ENCODE data around the gene MLNR. TPM values are rescaled to one million over a fixed set of nuclear protein-coding genes. Genes with fewer than 3 reads are reported as not detected.

Gene MLNR
- total RNA-seq, 1 experiment from 2014 or later, result not detected

GRCh38 chr13:49247643-49248621 is 27.8 kb downstream of the MLNR start, which contains the start of gene CDADC1:
Gene CDADC1 (plus strand): TSS chr13:49247925. CDS start chr13:49248038, 113 bp downstream.
- peak; percentile 96 to 97 for DNase-seq

GRCh38 chr13:49248622-49249002 is 28.5 kb downstream of the MLNR start:
- Histone ChIP-seq H3K36me3 (no peaks in the 10 kb centered on the region), H3K27me3 (no peaks in the 10 kb centered on the region), H3K27ac (peak overlapping the region; percentile 66; the same call in 1 of the 2 replicates), H3K9me3 (replicated peaks) (no peaks in the 10 kb centered on the region), H3K4me1 (no peaks in the 10 kb centered on the region), H3K4me3 (peak overlapping the region; percentile 96)
- no peak for DNase-seq

More at GRCh38 chr13:49247643-49248621, 27.8 kb downstream of the MLNR start, which contains the start of gene CDADC1:
- Histone ChIP-seq H3K36me3 (no peaks in the 10 kb centered on the region), H3K4me3 (peak within 1 kb of the TSS; percentile 96), H3K9me3 (replicated peaks) (no peaks in the 10 kb centered on the region), H3K27ac (peak within 1 kb of the TSS; percentile 66), H3K4me1 (no peaks in the 10 kb centered on the region), H3K27me3 (no peaks in the 10 kb centered on the region)

GRCh38 chr13:49251326-49251725 is 31.2 kb downstream of the MLNR start:
- no peaks in the 10 kb centered on the region for H3K9me3 ChIP-seq (replicated peaks)
- H3K36me3 ChIP-seq, result peaks cover 9% of the 10 kb centered on the region
- no peak for DNase-seq
- no peak overlapping the region for H3K4me3 ChIP-seq
- H3K27ac ChIP-seq, result no peak overlapping the region
- H3K4me1 ChIP-seq, result no peaks in the 10 kb centered on the region
- H3K27me3 ChIP-seq, result no peaks in the 10 kb centered on the region

GRCh38 chr13:49253310-49253709 is 33.2 kb downstream of the MLNR start:
- Histone ChIP-seq H3K27ac (no peak overlapping the region), H3K4me3 (no peak overlapping the region), H3K36me3 (peaks cover 13% of the 10 kb centered on the region), H3K9me3 (replicated peaks) (no peaks in the 10 kb centered on the region), H3K4me1 (no peaks in the 10 kb centered on the region), H3K27me3 (no peaks in the 10 kb centered on the region)
- no peak for DNase-seq

- H3K9me3 ChIP-seq (replicated peaks), result no peaks in the 10 kb centered on the region
- no peak overlapping the region for H3K4me3 ChIP-seq
- H3K4me1 ChIP-seq, result no peaks in the 10 kb centered on the region
- no peak overlapping the region for H3K27ac ChIP-seq
- H3K27me3 ChIP-seq, result no peaks in the 10 kb centered on the region
- peaks cover 13% of the 10 kb centered on the region for H3K36me3 ChIP-seq
- no peak for DNase-seq
These were observed 33.9 kb downstream of the MLNR start for GRCh38 chr13:49254007-49254406.

- Histone ChIP-seq H3K9me3 (replicated peaks) (no peaks in the 10 kb centered on the region), H3K4me3 (no peak overlapping the region), H3K27me3 (no peaks in the 10 kb centered on the region), H3K36me3 (peaks cover 22% of the 10 kb centered on the region), H3K4me1 (no peaks in the 10 kb centered on the region), H3K27ac (no peak overlapping the region)
- DNase-seq, result no peak
These were observed 36.7 kb downstream of the MLNR start for GRCh38 chr13:49256841-49257240.

GRCh38 chr13:49258089-49258796 is 38.1 kb downstream of the MLNR start:
- Histone ChIP-seq H3K4me3 (no peak overlapping the region), H3K9me3 (replicated peaks) (no peaks in the 10 kb centered on the region), H3K36me3 (peaks cover 22% of the 10 kb centered on the region), H3K4me1 (no peaks in the 10 kb centered on the region), H3K27ac (no peak overlapping the region), H3K27me3 (no peaks in the 10 kb centered on the region)
- no peak for DNase-seq

- Histone ChIP-seq H3K9me3 (replicated peaks) (no peaks in the 10 kb centered on the region), H3K27me3 (no peaks in the 10 kb centered on the region), H3K36me3 (peaks cover 22% of the 10 kb centered on the region), H3K27ac (no peak overlapping the region), H3K4me1 (no peaks in the 10 kb centered on the region), H3K4me3 (no peak overlapping the region)
- DNase-seq, result no peak
These were observed 39.4 kb downstream of the MLNR start for GRCh38 chr13:49259586-49259985.

DNA sequence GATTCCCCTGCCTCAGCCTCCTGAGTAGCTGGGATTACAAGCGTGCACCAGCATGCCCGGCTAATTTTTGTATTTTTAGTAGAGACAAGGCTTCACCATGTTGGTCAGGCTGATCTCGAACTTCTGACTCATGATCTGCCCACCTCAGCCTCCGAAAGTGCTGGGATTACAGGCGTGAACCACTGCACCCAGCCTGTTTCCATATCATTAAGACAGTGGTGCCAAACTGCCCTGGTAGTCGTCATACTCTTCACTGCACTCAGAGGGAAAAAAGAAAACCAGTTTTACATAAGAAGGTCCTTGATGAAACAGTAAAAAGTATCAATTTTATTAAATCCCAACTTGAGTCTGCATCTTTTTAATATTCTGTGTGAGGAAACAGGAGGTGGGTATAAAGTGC is 42.5 kb downstream of the MLNR start:
- H3K36me3 ChIP-seq, result peaks cover 9% of the 10 kb centered on the region; the same call in 1 of the 2 replicates
- H3K27ac ChIP-seq, result no peak overlapping the region
- H3K27me3 ChIP-seq, result no peaks in the 10 kb centered on the region
- no peak for DNase-seq
- no peaks in the 10 kb centered on the region for H3K4me1 ChIP-seq
- H3K9me3 ChIP-seq (replicated peaks), result no peaks in the 10 kb centered on the region
- H3K4me3 ChIP-seq, result no peak overlapping the region

DNA sequence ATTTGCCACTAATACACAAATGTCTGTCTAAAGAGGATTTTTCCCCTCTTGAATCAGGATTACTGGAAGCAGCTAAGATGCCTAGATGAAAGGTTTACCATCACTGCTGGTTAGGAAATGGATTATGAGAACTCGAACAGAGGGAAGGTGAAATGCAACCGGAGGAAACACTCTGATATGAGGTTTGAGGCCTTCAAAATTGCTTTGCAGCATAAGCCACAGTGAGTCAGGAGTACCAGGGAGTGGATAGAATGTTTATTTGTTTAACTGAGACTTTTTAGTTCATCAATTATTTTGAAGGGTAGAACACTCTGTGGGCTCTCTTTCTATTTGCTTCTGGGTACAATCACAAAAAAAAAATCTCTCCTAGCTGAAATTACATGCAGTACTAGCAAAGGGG is 45.7 kb downstream of the MLNR start:
- Histone ChIP-seq H3K9me3 (replicated peaks) (no peaks in the 10 kb centered on the region), H3K27me3 (no peaks in the 10 kb centered on the region), H3K27ac (no peak overlapping the region), H3K4me1 (no peaks in the 10 kb centered on the region), H3K4me3 (no peak overlapping the region), H3K36me3 (peaks cover 5% of the 10 kb centered on the region; the same call in 1 of the 2 replicates)
- no peak for DNase-seq

DNA sequence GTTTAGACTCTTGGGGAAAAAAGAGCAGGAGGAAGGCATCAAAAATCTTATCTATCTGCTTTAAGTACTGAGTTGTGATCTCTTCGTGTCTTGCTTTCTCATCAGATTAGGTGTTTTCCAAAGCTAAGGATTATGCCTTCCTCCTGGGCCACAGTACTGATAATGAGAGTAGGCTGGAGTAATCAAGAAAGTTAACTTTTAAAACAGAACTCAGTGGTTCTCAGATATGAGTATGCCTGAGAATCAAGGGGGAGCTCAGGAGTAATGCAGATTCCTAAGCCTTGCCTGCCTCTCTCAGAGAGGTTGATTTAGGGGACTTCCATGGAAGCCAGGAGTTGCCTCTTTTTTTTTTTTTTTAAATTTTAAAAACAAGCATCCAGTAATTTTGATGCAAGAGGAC is 51.1 kb downstream of the MLNR start:
- Histone ChIP-seq H3K36me3 (no peaks in the 10 kb centered on the region), H3K27ac (no peak overlapping the region), H3K9me3 (replicated peaks) (no peaks in the 10 kb centered on the region), H3K4me1 (no peaks in the 10 kb centered on the region), H3K27me3 (no peaks in the 10 kb centered on the region), H3K4me3 (no peak overlapping the region)
- no peak for DNase-seq

Other genes starting within 250 kb of the MLNR start
- gene FNDC3A, start 244.4 kb upstream of the MLNR start, total RNA-seq (2014; rRNA removed; shearing (Covaris generic)), result 44.6 and 52.4 TPM in 2 replicates
- 5.7 and 7.9 TPM in 2 replicates for gene CDADC1, start 27.6 kb downstream of the MLNR start, total RNA-seq (2014; rRNA removed; shearing (Covaris generic))
- gene CAB39L, start 223.7 kb downstream of the MLNR start, total RNA-seq (2014; rRNA removed; shearing (Covaris generic)), result 2.4 and 3.3 TPM in 2 replicates
- 8.9 and 10.9 TPM in 2 replicates for gene SETDB2, start 223.9 kb downstream of the MLNR start, total RNA-seq (2014; rRNA removed; shearing (Covaris generic))